ENCODE measurements around the gene TYRP1.
"Not testable (repeated sequence)": the region's sequence is repeated elsewhere in the genome, so short reads cannot be mapped to it uniquely, and the experiment has no call there.

The TYRP1 gene

GRCh38 chr9:12693141-12693540 lies at the start of gene TYRP1:
Gene TYRP1, plus strand, starts transcription at chr9:12693385. Its CDS starts 612 bp downstream, at chr9:12693997.
- no peak for DNase-seq (ENCODE audit: low spot score)

- no peak for DNase-seq (ENCODE audit: low spot score)
These were observed 49.5 kb upstream of the TYRP1 start for GRCh38 chr9:12643686-12644085.

- DNase-seq (ENCODE audit: low spot score), result no peak
These were observed 44.3 kb upstream of the TYRP1 start for GRCh38 chr9:12648925-12649324.

- no peak for DNase-seq (ENCODE audit: low spot score)
These were observed 42.1 kb upstream of the TYRP1 start for GRCh38 chr9:12651125-12651524.

GRCh38 chr9:12652973-12653372 lies 40.2 kb upstream of the TYRP1 start:
- DNase-seq (ENCODE audit: low spot score), result no peak

- no peak for DNase-seq (ENCODE audit: low spot score)
These were observed 36.4 kb upstream of the TYRP1 start for GRCh38 chr9:12656803-12657202.

GRCh38 chr9:12657233-12657632 lies 36.0 kb upstream of the TYRP1 start:
- no peak for DNase-seq (ENCODE audit: low spot score)

GRCh38 chr9:12657998-12658397 lies 35.2 kb upstream of the TYRP1 start:
- no peak for DNase-seq (ENCODE audit: low spot score)

GRCh38 chr9:12658531-12659209 lies 34.5 kb upstream of the TYRP1 start:
- DNase-seq (ENCODE audit: low spot score), result no peak

- DNase-seq (ENCODE audit: low spot score), result no peak
These were observed 34.0 kb upstream of the TYRP1 start for GRCh38 chr9:12659220-12659619.

GRCh38 chr9:12666813-12667212 lies 26.4 kb upstream of the TYRP1 start:
- no peak for DNase-seq (ENCODE audit: low spot score)

- no peak for DNase-seq (ENCODE audit: low spot score)
These were observed 25.3 kb upstream of the TYRP1 start for GRCh38 chr9:12667892-12668291.

- no peak for DNase-seq (ENCODE audit: low spot score)
These were observed 23.2 kb upstream of the TYRP1 start for GRCh38 chr9:12670006-12670405.

- DNase-seq (ENCODE audit: low spot score), result no peak
These were observed 18.2 kb upstream of the TYRP1 start for GRCh38 chr9:12674961-12675360.

- DNase-seq (ENCODE audit: low spot score), result not testable (repeated sequence)
These were observed 15.6 kb upstream of the TYRP1 start for GRCh38 chr9:12677462-12678126.

- DNase-seq (ENCODE audit: low spot score), result peak; percentile 44
These were observed 12.8 kb upstream of the TYRP1 start for GRCh38 chr9:12680341-12680740.

GRCh38 chr9:12680757-12681156 lies 12.4 kb upstream of the TYRP1 start:
- no peak for DNase-seq (ENCODE audit: low spot score)

- DNase-seq (ENCODE audit: low spot score), result no peak
These were observed 11.6 kb upstream of the TYRP1 start for GRCh38 chr9:12681620-12682019.

- no peak for DNase-seq (ENCODE audit: low spot score)
These were observed 8.2 kb upstream of the TYRP1 start for GRCh38 chr9:12684974-12685373.

GRCh38 chr9:12689233-12689632 lies 4.0 kb upstream of the TYRP1 start:
- DNase-seq (ENCODE audit: low spot score), result no peak

- DNase-seq (ENCODE audit: low spot score), result no peak
These were observed 828 bp downstream of the TYRP1 start for GRCh38 chr9:12694013-12694412.

GRCh38 chr9:12695474-12695873 lies 2.3 kb downstream of the TYRP1 start:
- DNase-seq (ENCODE audit: low spot score), result peak; percentile 3

GRCh38 chr9:12696931-12697622 lies 3.9 kb downstream of the TYRP1 start:
- DNase-seq (ENCODE audit: low spot score), result peak; percentile 3

All from AG08395 (cell line).